ENCODE data around the gene KCNK4. TPM values are rescaled to one million over a fixed set of nuclear protein-coding genes. Genes with fewer than 3 reads are reported as not detected.

Gene KCNK4
- total RNA-seq, 1 donor from 2014 or later = not detected

- DNase-seq = no peak
- Histone ChIP-seq H3K36me3 (peaks cover 91% of the 10 kb centered on the region), H3K4me1 (no peaks in the 10 kb centered on the region), H3K4me3 (no peak overlapping the region), H3K27ac (replicated peaks) (no peak overlapping the region), H3K27me3 (ENCODE audit: low read depth) (no peaks in the 10 kb centered on the region), H3K9me3 (replicated peaks) (no peaks in the 10 kb centered on the region)
- intact Hi-C loops (cut with micrococcal nuclease) = no loop called here
- TF ChIP-seq CTCF (IDR thresholded peaks at IDR 0.05; ENCODE audit: borderline replicate concordance) = no peak
These were observed 31.5 kb upstream of the KCNK4 start for GRCh38 chr11:64259533-64260067.

GRCh38 chr11:64260147-64260708 is 30.9 kb upstream of the KCNK4 start:
- Histone ChIP-seq H3K4me1 (no peaks in the 10 kb centered on the region), H3K27ac (replicated peaks) (no peak overlapping the region), H3K27me3 (ENCODE audit: low read depth) (no peaks in the 10 kb centered on the region), H3K9me3 (replicated peaks) (no peaks in the 10 kb centered on the region), H3K4me3 (no peak overlapping the region), H3K36me3 (peaks cover 90% of the 10 kb centered on the region)
- DNase-seq = no peak
- no peak for TF ChIP-seq CTCF (IDR thresholded peaks at IDR 0.05; ENCODE audit: borderline replicate concordance)
- intact Hi-C loops (cut with micrococcal nuclease) = no loop called here

GRCh38 chr11:64261556-64262080 is 29.5 kb upstream of the KCNK4 start:
- Histone ChIP-seq H3K4me1 (peaks cover 2% of the 10 kb centered on the region), H3K27me3 (ENCODE audit: low read depth) (no peaks in the 10 kb centered on the region), H3K36me3 (peaks cover 89% of the 10 kb centered on the region), H3K27ac (replicated peaks) (no peak overlapping the region), H3K9me3 (replicated peaks) (no peaks in the 10 kb centered on the region), H3K4me3 (no peak overlapping the region)
- no peak for TF ChIP-seq CTCF (IDR thresholded peaks at IDR 0.05; ENCODE audit: borderline replicate concordance)
- intact Hi-C loops (cut with micrococcal nuclease) = no loop called here
- no peak for DNase-seq

GRCh38 chr11:64262271-64263002 is 28.7 kb upstream of the KCNK4 start:
- no peaks in the 10 kb centered on the region for H3K9me3 ChIP-seq (replicated peaks)
- H3K4me1 ChIP-seq = peaks cover 10% of the 10 kb centered on the region
- TF ChIP-seq CTCF (IDR thresholded peaks at IDR 0.05; ENCODE audit: borderline replicate concordance) = no peak
- no peaks in the 10 kb centered on the region for H3K27me3 ChIP-seq (ENCODE audit: low read depth)
- H3K36me3 ChIP-seq = peaks cover 84% of the 10 kb centered on the region
- intact Hi-C loops (cut with micrococcal nuclease) = no loop called here
- no peak overlapping the region for H3K4me3 ChIP-seq
- H3K27ac ChIP-seq (replicated peaks) = no peak overlapping the region
- DNase-seq = no peak

GRCh38 chr11:64263021-64263946 is 27.8 kb upstream of the KCNK4 start:
- H3K9me3 ChIP-seq (replicated peaks) = no peaks in the 10 kb centered on the region
- peaks cover 76% of the 10 kb centered on the region for H3K36me3 ChIP-seq
- intact Hi-C loops (cut with micrococcal nuclease) = no loop called here
- no peak overlapping the region for H3K27ac ChIP-seq (replicated peaks)
- H3K27me3 ChIP-seq (ENCODE audit: low read depth) = no peaks in the 10 kb centered on the region
- DNase-seq = no peak
- H3K4me1 ChIP-seq = peaks cover 19% of the 10 kb centered on the region
- TF ChIP-seq CTCF (IDR thresholded peaks at IDR 0.05; ENCODE audit: borderline replicate concordance) = no peak
- H3K4me3 ChIP-seq = no peak overlapping the region

Data from left ventricle myocardium inferior (tissue), 1 donor.